ENCODE results near the gene U2AF1L4.

U2AF1L4 gene

GRCh38 chr19:35723671-35724070 lies 21.5 kb downstream of the U2AF1L4 start:
- FAIRE-seq: no peak

DNA sequence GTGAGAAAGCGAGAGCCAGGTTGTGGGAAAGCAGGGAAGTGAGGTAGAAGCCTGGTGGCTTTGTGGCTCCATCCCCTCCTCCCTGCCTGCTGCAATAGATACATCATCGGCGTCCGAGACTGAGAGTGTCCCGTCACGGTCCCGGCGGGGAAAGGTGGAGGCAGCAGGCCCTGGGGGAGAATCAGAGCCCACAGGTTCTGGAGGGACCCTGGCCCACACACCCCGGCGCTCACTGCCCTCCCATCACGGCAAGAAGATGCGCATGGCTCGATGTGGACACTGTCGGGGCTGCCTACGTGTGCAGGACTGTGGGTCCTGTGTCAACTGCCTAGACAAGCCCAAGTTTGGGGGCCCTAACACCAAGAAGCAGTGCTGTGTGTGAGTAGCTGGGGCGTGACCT lies 22.3 kb downstream of the U2AF1L4 start:
- FAIRE-seq: no peak

DNA sequence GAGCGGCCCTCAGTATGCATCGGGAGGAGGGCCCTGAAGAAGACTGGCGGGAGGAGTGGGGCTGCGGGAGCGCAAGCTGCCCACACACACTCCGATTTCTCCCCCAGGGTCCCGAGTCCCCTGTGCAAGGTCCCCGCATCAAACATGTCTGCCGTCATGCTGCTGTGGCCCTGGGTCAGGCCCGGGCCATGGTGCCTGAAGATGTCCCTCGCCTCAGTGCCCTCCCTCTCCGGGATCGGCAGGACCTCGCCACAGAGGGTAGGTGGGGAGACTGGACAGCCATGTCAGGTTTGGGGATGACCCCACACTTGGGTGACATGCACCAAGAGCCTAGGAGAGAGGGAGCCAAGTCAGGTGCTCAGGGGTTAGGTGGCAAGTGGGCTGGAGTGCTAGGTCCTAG lies 22.8 kb downstream of the U2AF1L4 start:
- no peak for FAIRE-seq

GRCh38 chr19:35721374-35721773 lies 23.8 kb downstream of the U2AF1L4 start:
- no peak for FAIRE-seq

GRCh38 chr19:35720648-35721047 lies 24.6 kb downstream of the U2AF1L4 start:
- no peak for FAIRE-seq

GRCh38 chr19:35720163-35720524 lies 25.1 kb downstream of the U2AF1L4 start:
- no peak for FAIRE-seq

- FAIRE-seq: no peak
Measured at GRCh38 chr19:35719402-35720162, 25.6 kb downstream of the U2AF1L4 start.

DNA sequence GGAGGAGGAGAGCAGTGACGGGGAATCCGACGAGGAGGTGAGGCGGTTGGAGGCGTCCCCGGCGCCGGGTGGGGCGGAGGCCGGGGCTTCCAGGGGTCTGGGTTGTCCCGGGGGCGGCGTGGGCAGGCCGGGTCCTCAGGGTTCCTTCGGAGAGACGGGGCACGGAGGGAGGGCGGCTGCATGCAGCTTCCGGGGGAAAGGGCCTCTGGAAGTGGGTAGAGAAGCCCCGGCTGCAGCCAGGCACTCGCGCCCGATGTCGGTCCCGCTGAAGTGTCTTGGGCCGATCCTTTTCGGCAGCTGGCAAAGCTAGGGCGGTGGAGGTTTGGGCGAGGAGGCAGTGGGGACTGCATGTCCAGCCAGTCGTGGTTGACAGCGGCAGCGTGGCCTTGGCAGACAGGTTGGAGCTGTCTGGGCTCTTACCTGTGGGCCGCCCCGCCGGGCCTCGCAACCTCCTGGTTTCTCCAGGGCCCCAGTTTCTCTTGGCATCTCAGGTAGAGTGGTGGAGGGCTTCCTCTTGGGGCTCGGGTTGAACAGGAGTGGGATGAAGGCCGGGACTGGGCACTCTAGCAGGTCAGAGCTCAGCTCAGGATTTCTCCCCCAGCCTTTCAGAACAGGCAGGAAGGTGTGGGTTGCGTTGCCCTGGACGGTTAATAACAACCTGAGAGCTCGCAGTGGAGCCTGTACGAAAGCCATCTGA lies 26.7 kb downstream of the U2AF1L4 start:
- FAIRE-seq: no peak

GRCh38 chr19:35717665-35718344 lies 27.4 kb downstream of the U2AF1L4 start, which contains the start of gene KMT2B:
TSS of gene KMT2B (plus strand) at chr19:35718003. CDS start at chr19:35718019, 16 bp downstream.
- no peak for FAIRE-seq

DNA sequence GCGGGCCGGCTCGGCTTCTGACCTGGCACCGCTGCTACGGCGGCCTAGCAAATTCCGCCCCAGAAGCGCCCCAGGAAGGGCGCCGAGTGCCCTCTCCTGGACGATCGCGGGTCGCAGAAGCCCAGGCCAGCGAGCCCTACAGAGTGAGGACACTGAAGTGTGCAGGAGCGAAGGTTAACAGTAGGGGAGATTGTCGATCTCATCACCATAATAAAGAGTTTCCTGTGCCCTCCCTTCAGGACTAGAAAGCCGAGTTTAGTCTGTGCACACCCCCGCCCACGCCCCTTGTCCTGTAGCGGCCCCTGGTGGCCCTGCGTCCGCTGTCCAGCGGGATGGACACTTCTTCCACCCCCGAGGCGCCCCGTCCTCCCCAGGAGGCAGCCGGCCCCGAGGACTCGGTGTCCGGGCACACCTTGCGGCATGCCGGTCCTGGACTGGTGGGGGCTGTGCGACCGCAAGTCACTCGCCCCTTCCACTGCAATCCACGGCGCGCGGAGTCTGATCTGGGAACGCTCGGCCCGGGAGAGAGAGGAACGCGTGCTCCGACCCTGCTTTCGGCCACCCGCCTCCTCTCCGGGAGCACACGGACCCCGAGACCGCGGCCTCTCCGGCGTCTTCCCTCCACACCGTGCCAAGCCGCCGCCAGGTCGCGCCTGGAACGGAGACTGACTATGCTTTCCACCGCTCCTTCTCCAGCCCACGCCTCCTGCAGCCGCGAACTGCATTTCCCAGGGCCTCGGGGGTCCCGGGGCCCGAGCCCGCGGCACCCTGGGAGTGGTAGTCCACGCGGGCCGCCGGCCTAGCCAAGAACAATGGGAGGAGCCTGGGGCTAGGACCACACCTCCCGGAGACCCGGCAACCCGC lies 28.2 kb downstream of the U2AF1L4 start:
- no peak for FAIRE-seq

DNA sequence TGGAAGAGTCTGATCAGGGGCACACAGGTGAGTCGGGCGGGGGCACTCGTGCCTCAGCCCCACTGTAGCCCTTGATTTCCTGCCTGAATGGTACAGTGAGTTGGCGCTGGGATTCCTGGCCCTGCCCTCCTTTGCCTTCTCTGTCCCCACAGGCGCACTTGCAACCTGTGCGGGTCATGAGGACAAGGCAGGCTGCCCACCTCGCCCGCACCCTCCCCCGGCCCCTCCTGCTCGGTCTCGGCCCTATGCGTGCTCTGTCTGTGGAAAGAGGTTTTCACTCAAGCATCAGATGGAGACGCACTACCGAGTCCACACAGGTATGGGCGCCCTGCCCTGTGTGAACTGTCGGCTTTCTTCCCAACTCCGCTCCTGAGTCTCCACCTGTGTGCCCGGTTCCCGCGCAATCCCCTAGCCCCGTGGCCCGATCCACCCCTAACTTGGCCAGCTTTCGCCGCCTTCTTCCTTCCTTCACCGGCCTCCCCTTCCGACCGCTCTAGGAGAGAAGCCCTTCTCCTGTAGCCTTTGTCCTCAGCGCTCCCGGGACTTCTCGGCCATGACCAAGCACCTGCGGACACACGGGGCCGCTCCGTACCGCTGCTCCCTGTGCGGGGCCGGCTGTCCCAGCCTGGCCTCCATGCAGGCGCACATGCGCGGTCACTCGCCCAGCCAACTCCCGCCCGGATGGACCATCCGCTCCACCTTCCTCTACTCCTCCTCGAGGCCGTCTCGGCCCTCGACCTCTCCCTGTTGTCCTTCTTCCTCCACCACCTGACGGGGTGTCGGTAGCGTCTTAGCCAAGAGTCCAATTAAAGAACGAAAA lies 29.0 kb downstream of the U2AF1L4 start:
- no peak for FAIRE-seq

GRCh38 chr19:35715355-35715809 lies 29.8 kb downstream of the U2AF1L4 start:
- FAIRE-seq: no peak

- FAIRE-seq: no peak
Measured at GRCh38 chr19:35714601-35715354, 30.4 kb downstream of the U2AF1L4 start.

GRCh38 chr19:35713904-35714495 lies 31.2 kb downstream of the U2AF1L4 start:
- no peak for FAIRE-seq

- FAIRE-seq: no peak
Measured at GRCh38 chr19:35713506-35713850, 31.7 kb downstream of the U2AF1L4 start.

DNA sequence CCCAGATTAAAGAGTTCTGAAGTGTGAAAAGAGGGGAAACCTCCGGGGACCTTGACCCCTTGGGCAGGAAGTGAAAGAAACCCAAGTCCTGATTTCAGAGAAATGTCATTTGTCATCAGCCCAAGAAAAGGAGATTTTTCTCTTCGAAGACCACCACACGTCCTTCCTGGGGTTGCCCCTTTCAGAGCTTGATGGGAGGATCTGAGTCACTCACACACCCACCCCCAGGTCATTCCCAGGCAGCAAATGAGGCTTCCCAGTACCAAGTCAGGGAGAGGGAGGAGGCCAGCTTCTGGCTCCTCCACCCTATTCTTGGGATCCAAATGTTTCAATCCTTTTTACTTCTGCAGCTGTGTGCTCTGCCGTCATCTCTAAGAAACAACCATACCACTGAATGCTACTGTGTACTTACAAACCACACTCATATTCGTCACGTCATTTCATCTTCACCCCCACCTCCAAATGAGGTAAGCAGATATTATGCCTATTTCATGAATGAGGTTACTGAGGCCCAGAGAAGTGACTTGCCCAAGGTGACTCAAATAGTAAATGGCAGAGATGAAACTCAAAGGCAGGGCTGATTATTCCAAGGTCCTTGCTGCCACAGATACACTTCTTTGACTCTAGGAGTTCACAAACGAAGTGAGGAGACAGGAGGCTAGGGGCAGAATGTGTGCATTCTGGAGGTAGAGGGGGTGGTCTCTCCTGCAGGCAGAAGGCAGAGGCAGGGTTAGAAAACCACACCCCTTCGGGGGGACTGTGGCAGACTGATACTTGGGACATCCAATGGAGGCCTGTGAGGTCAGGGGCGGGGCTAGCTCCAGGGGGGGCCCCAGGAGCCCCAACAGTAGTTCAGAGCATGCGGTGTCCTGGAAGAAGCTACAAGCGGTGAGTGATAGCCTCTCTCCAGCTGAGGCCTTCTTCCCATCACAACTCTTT lies 32.4 kb downstream of the U2AF1L4 start:
- FAIRE-seq: no peak

DNA sequence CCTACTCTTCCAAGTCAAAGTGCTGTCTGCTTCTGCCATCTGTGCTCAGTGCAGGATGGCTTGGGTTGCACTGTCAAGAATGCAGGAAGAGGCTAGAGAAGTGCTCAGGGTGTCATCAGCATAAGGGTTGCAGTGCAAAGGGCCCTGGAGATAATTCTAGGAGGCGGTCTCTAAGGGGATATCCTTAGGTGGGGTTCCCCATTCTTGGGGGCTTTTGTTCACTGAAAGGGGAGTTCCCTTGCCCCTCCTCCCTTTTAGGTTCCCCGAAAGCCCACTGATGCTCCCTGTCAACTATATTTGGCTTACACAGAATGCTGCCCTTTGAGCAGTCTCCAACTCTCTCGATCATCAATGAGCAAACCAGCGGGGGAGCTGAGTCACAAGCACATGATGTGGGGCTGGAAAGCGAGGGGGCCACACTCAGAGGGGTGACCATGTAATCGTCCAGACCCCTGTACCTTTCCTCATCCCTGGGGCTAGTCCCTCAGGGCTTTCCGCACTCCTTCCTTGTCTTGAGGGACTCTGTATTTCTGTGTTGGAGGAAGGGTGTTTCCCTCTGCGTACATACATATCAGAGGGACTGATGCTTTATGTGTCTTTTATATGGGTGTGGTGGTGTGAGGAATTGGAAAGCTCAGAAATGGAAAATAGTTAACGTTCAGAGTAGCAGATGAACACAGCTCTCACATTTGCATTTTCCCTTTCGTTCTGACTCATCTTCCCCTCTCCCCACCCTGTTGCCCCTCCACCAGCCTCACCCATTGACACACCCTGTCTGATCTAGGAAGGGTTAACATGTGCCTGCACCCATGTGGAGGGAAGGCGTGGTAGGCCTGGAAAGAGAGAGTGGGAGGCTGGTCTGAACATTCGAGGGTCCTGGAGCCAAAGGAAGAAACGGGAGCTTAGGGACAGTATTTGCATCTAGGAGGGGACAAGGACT lies 34.2 kb downstream of the U2AF1L4 start:
- FAIRE-seq: no peak

GRCh38 chr19:35708391-35708790 lies 36.8 kb downstream of the U2AF1L4 start:
- no peak for FAIRE-seq

Measured in TTC549 (cell line).